Limb (tissue), 2 donors: ENCODE results near the gene MEIS3.
A peak's percentile ranks its signal among the peaks of the same experiment; 100 is the strongest.
"Not testable (repeated sequence)": the region's sequence is repeated elsewhere in the genome, so short reads cannot be mapped to it uniquely, and the experiment has no call there.

Source experiments
- DNase-seq, 2 donors: peaks; one replicate each; pipeline ENCODE4 v3.0.0-alpha.2; 2016; ENCODE audit errors: extremely low spot score in 2 of 2

Gene MEIS3

GRCh38 chr19:47416643-47416985 is 2.7 kb downstream of the MEIS3 start:
- no peak for DNase-seq

- DNase-seq = no peak
Observed at GRCh38 chr19:47415953-47416642, 3.2 kb downstream of the MEIS3 start.

GRCh38 chr19:47414469-47414868 is 4.9 kb downstream of the MEIS3 start:
- DNase-seq = no peak

GRCh38 chr19:47413941-47414340 is 5.4 kb downstream of the MEIS3 start:
- DNase-seq = no peak

GRCh38 chr19:47411696-47412095 is 7.6 kb downstream of the MEIS3 start:
- not testable (repeated sequence) for DNase-seq

- no peak for DNase-seq
Observed at GRCh38 chr19:47411101-47411500, 8.2 kb downstream of the MEIS3 start.

- no peak for DNase-seq
Observed at GRCh38 chr19:47408156-47408938, 11.0 kb downstream of the MEIS3 start.

GRCh38 chr19:47407417-47407774 is 11.9 kb downstream of the MEIS3 start:
- DNase-seq = no peak

GRCh38 chr19:47406711-47407416 is 12.5 kb downstream of the MEIS3 start:
- peak in 1 of 2 donors; percentile 65 for DNase-seq

GRCh38 chr19:47405854-47406417 is 13.4 kb downstream of the MEIS3 start:
- DNase-seq = no peak

GRCh38 chr19:47405197-47405550 is 14.2 kb downstream of the MEIS3 start:
- DNase-seq = no peak

GRCh38 chr19:47404334-47405196 is 14.8 kb downstream of the MEIS3 start:
- no peak for DNase-seq

- no peak for DNase-seq
Observed at GRCh38 chr19:47402504-47402903, 16.8 kb downstream of the MEIS3 start.

GRCh38 chr19:47398707-47399597 is 20.4 kb downstream of the MEIS3 start:
- no peak for DNase-seq

GRCh38 chr19:47391510-47392223 is 27.7 kb downstream of the MEIS3 start:
- peak; percentile 39 to 75 for DNase-seq

GRCh38 chr19:47390533-47391488 is 28.5 kb downstream of the MEIS3 start:
- DNase-seq = no peak

- no peak for DNase-seq
Observed at GRCh38 chr19:47389150-47389556, 30.2 kb downstream of the MEIS3 start.

- DNase-seq = not testable (repeated sequence)
Observed at GRCh38 chr19:47388721-47389120, 30.6 kb downstream of the MEIS3 start.
